Activated CD4-positive, alpha-beta T cell treated with anti-CD3 and anti-CD28 coated beads for 36 hours (primary cell): Measurements from ENCODE around the gene NCAM2. TPM values are rescaled to one million over a fixed set of nuclear protein-coding genes. Genes with fewer than 3 reads are reported as not detected.

ENCODE experiments used
- ATAC-seq: fragments of 200-7000 bp; cut with Tn5 transposase; one replicate; pipeline ENCODE4 v1.10.0; 2021; ENCODE audit warnings: mild to moderate bottlenecking, moderate library complexity
- CTCF ChIA-PET: fragments of 350-600 bp; sonication (Branson Sonifier 250); formaldehyde crosslinking; loops from one replicate; lab custom pipeline; 2021; ENCODE audit warnings: antibody characterized with exemption; lab: Charles Lee
- POLR2A ChIA-PET: fragments of 350-600 bp; sonication (Branson Sonifier 250); formaldehyde crosslinking; loops from one replicate; lab custom pipeline; 2021; ENCODE audit warnings: antibody characterized with exemption, inconsistent platforms; lab: Charles Lee
- DNase-seq: peaks from one replicate; pipeline ENCODE4 v3.0.0-alpha.2; 2020
- H3K27ac Mint-ChIP-seq: one replicate; pipeline ENCODE4 v1.8.0; 2021; ENCODE audit warnings: mixed read lengths
- H3K27me3 Mint-ChIP-seq: one replicate; pipeline ENCODE4 v1.8.0; 2021; ENCODE audit warnings: mixed read lengths
- H3K36me3 Mint-ChIP-seq: one replicate; pipeline ENCODE4 v1.8.0; 2021; ENCODE audit warnings: low read depth, mixed read lengths
- H3K4me1 Mint-ChIP-seq: one replicate; pipeline ENCODE4 v1.8.0; 2021; ENCODE audit warnings: mixed read lengths
- H3K4me3 Mint-ChIP-seq: one replicate; pipeline ENCODE4 v1.8.0; 2021; ENCODE audit warnings: mild to moderate bottlenecking, moderate library complexity, mixed read lengths
- H3K9me3 Mint-ChIP-seq: one replicate; pipeline ENCODE4 v1.8.0; 2021; ENCODE audit warnings: low read depth, mixed read lengths
- intact Hi-C, 2 experiments: fragments of 100-400 bp; cut with DNase I in 1 of 2; cut with micrococcal nuclease in 1 of 2; formaldehyde crosslinking; loops; one replicate each; pipeline versions ENCODE4 v1.14.2 to v1.15.1; 2022 to 2024; cut with DNase I, micrococcal nuclease
- total RNA-seq, 2 experiments: library from RNA; stranded (reverse); gene quantifications; one replicate each; pipeline ENCODE4 v1.2.3, GENCODE V29; 2021

The NCAM2 gene
- total RNA-seq, 2 experiments from 2014 or later: not detected

GRCh38 chr21:21151231-21151630 lies 153.0 kb downstream of the NCAM2 start:
- DNase-seq (no peak), ATAC-seq (no peak)
- CTCF ChIA-PET: interaction anchor here (1.5 kb wide), 1 partner anchor 10 kb away, joined by 5 read pairs; no protein-coding TSS in a partner anchor
- intact Hi-C loops: no loop called here
- no peaks in the 10 kb centered on the region for H3K36me3 Mint-ChIP-seq
- no peaks in the 10 kb centered on the region for H3K9me3 Mint-ChIP-seq
- peaks cover 2% of the 10 kb centered on the region for H3K27me3 Mint-ChIP-seq
- H3K27ac Mint-ChIP-seq: no peak overlapping the region
- no peak overlapping the region for H3K4me3 Mint-ChIP-seq
- POLR2A ChIA-PET: no interaction called here
- H3K4me1 Mint-ChIP-seq: no peaks in the 10 kb centered on the region

- H3K27ac Mint-ChIP-seq: no peak overlapping the region
- no peaks in the 10 kb centered on the region for H3K36me3 Mint-ChIP-seq
- no peaks in the 10 kb centered on the region for H3K9me3 Mint-ChIP-seq
- DNase-seq: no peak
- intact Hi-C loops: no loop called here
- CTCF ChIA-PET: no interaction called here
- no peaks in the 10 kb centered on the region for H3K4me1 Mint-ChIP-seq
- H3K27me3 Mint-ChIP-seq: peaks cover 2% of the 10 kb centered on the region
- no peak overlapping the region for H3K4me3 Mint-ChIP-seq
- POLR2A ChIA-PET: no interaction called here
- no peak for ATAC-seq
Measured at GRCh38 chr21:21156397-21156796, 158.2 kb downstream of the NCAM2 start.

GRCh38 chr21:21156957-21157356 lies 158.7 kb downstream of the NCAM2 start:
- Mint-ChIP-seq H3K27me3 (peaks cover 2% of the 10 kb centered on the region), H3K27ac (no peak overlapping the region), H3K4me1 (no peaks in the 10 kb centered on the region), H3K9me3 (no peaks in the 10 kb centered on the region), H3K36me3 (no peaks in the 10 kb centered on the region), H3K4me3 (no peak overlapping the region)
- ChIA-PET CTCF (no interaction called here), POLR2A (no interaction called here)
- no peak for ATAC-seq
- intact Hi-C loops: no loop called here
- DNase-seq: no peak

- Mint-ChIP-seq H3K9me3 (no peaks in the 10 kb centered on the region), H3K4me1 (no peaks in the 10 kb centered on the region), H3K36me3 (no peaks in the 10 kb centered on the region), H3K27me3 (peaks cover under 1% of the 10 kb centered on the region), H3K27ac (no peak overlapping the region), H3K4me3 (no peak overlapping the region)
- ChIA-PET POLR2A (no interaction called here), CTCF (no interaction called here)
- no peak for ATAC-seq
- intact Hi-C loops: no loop called here
- no peak for DNase-seq
Measured at GRCh38 chr21:21158376-21158918, 160.2 kb downstream of the NCAM2 start.

GRCh38 chr21:21159253-21159899 lies 161.2 kb downstream of the NCAM2 start:
- no peak for DNase-seq
- Mint-ChIP-seq H3K27me3 (no peaks in the 10 kb centered on the region), H3K36me3 (no peaks in the 10 kb centered on the region), H3K27ac (no peak overlapping the region), H3K4me1 (no peaks in the 10 kb centered on the region), H3K4me3 (no peak overlapping the region), H3K9me3 (no peaks in the 10 kb centered on the region)
- intact Hi-C loops: no loop called here
- ATAC-seq: no peak
- ChIA-PET POLR2A (no interaction called here), CTCF (interaction anchor here (0.8 kb wide), 1 partner anchor 8 kb away, joined by 3 read pairs; no protein-coding TSS in a partner anchor)

GRCh38 chr21:21162786-21163185 lies 164.6 kb downstream of the NCAM2 start:
- no peaks in the 10 kb centered on the region for H3K27me3 Mint-ChIP-seq
- no peaks in the 10 kb centered on the region for H3K36me3 Mint-ChIP-seq
- no peak overlapping the region for H3K27ac Mint-ChIP-seq
- DNase-seq: no peak
- CTCF ChIA-PET: interaction anchor here (1.1 kb wide), 1 partner anchor 1631 kb away, joined by 3 read pairs; no protein-coding TSS in a partner anchor
- H3K4me3 Mint-ChIP-seq: no peak overlapping the region
- no peaks in the 10 kb centered on the region for H3K9me3 Mint-ChIP-seq
- intact Hi-C loops: loop anchor here (5.0 to 10.0 kb wide), 3 partner anchors 160 to 760 kb away; no protein-coding TSS in a partner anchor
- POLR2A ChIA-PET: no interaction called here
- ATAC-seq: no peak
- H3K4me1 Mint-ChIP-seq: no peaks in the 10 kb centered on the region

- ChIA-PET CTCF (interaction anchor here (0.6 to 1.1 kb wide), 2 partner anchors 149 to 1630 kb away, joined by 3 read pairs; no protein-coding TSS in a partner anchor), POLR2A (no interaction called here)
- intact Hi-C loops: loop anchor here (1.0 to 10.0 kb wide), 5 partner anchors 162 to 1628 kb away; no protein-coding TSS in a partner anchor
- DNase-seq (peak; percentile 58), ATAC-seq (no peak)
- no peak overlapping the region for H3K4me3 Mint-ChIP-seq
- H3K9me3 Mint-ChIP-seq: no peaks in the 10 kb centered on the region
- H3K27me3 Mint-ChIP-seq: no peaks in the 10 kb centered on the region
- H3K27ac Mint-ChIP-seq: no peak overlapping the region
- no peaks in the 10 kb centered on the region for H3K36me3 Mint-ChIP-seq
- H3K4me1 Mint-ChIP-seq: no peaks in the 10 kb centered on the region
Measured at GRCh38 chr21:21163904-21164303, 165.7 kb downstream of the NCAM2 start.

GRCh38 chr21:21165063-21165645 lies 166.9 kb downstream of the NCAM2 start:
- Mint-ChIP-seq H3K4me1 (no peaks in the 10 kb centered on the region), H3K36me3 (no peaks in the 10 kb centered on the region), H3K27me3 (no peaks in the 10 kb centered on the region), H3K27ac (no peak overlapping the region), H3K9me3 (no peaks in the 10 kb centered on the region), H3K4me3 (no peak overlapping the region)
- CTCF ChIA-PET: interaction anchor here (0.5 to 1.0 kb wide), 2 partner anchors 1624 to 1628 kb away, joined by 3 to 4 read pairs; no protein-coding TSS in a partner anchor
- intact Hi-C loops: loop anchor here in 1 of 2 experiments (10.0 kb wide), 1 partner anchor 210 kb away; no protein-coding TSS in a partner anchor
- DNase-seq (no peak), ATAC-seq (no peak)
- POLR2A ChIA-PET: no interaction called here

GRCh38 chr21:21174676-21175075 lies 176.5 kb downstream of the NCAM2 start:
- intact Hi-C loops: no loop called here
- POLR2A ChIA-PET: no interaction called here

GRCh38 chr21:21175798-21176334 lies 177.7 kb downstream of the NCAM2 start:
- ChIA-PET POLR2A (no interaction called here), CTCF (no interaction called here)
- Mint-ChIP-seq H3K27me3 (no peaks in the 10 kb centered on the region), H3K4me1 (no peaks in the 10 kb centered on the region), H3K27ac (no peak overlapping the region), H3K36me3 (no peaks in the 10 kb centered on the region), H3K9me3 (no peaks in the 10 kb centered on the region), H3K4me3 (no peak overlapping the region)
- intact Hi-C loops: no loop called here
- ATAC-seq: no peak
- DNase-seq: no peak

More at GRCh38 chr21:21174676-21175075, 176.5 kb downstream of the NCAM2 start:
- Mint-ChIP-seq H3K27ac (no peak overlapping the region), H3K36me3 (no peaks in the 10 kb centered on the region), H3K4me1 (no peaks in the 10 kb centered on the region), H3K4me3 (no peak overlapping the region), H3K27me3 (no peaks in the 10 kb centered on the region), H3K9me3 (no peaks in the 10 kb centered on the region)
- no peak for ATAC-seq
- CTCF ChIA-PET: no interaction called here
- no peak for DNase-seq

- no peaks in the 10 kb centered on the region for H3K36me3 Mint-ChIP-seq
Measured at GRCh38 chr21:21177353-21177986, 179.3 kb downstream of the NCAM2 start.

More at GRCh38 chr21:21177353-21177986, 179.3 kb downstream of the NCAM2 start:
- DNase-seq (no peak), ATAC-seq (no peak)
- Mint-ChIP-seq H3K4me1 (no peaks in the 10 kb centered on the region), H3K27ac (no peak overlapping the region), H3K27me3 (no peaks in the 10 kb centered on the region), H3K9me3 (peaks cover 2% of the 10 kb centered on the region), H3K4me3 (no peak overlapping the region)
- CTCF ChIA-PET: no interaction called here
- POLR2A ChIA-PET: no interaction called here
- intact Hi-C loops: no loop called here
